Stomach (tissue), 9 donors: Measurements from ENCODE around the gene MAGEF1. TPM values are rescaled to one million over a fixed set of nuclear protein-coding genes. Genes with fewer than 3 reads are reported as not detected.

Experiments
- DNase-seq, 2 donors: peaks; one replicate each; pipeline versions ENCODE4 v3.0.0 to v3.0.0-alpha.2; 2013 to 2019
- H3K27ac ChIP-seq, 5 donors: fragments of 200-600 bp in 4 of 5; sonication (generic) in 4 of 5; one replicate each; pipeline ENCODE4 v1.5.1; 2013 to 2019; ENCODE audit warnings: mild to moderate bottlenecking in 1 of 5, moderate library complexity in 1 of 5
- H3K27me3 ChIP-seq, 3 donors: fragments of 200-600 bp; sonication (generic); one replicate each; pipeline ENCODE4 v1.5.1; 2017 to 2019; ENCODE audit warnings: mixed run types in 1 of 3
- H3K36me3 ChIP-seq, 4 donors: fragments of 200-600 bp; sonication (generic); 1 replicate in 3 of 4; 2 replicates in 1 of 4; pipeline ENCODE4 v1.5.1; 2016 to 2019
- H3K4me1 ChIP-seq, 4 donors: fragments of 200-600 bp; sonication (generic); one replicate each; pipeline ENCODE4 v1.5.1; 2016 to 2019
- H3K4me3 ChIP-seq, 4 donors: fragments of 200-600 bp; sonication (generic) in 3 of 4; one replicate each; pipeline ENCODE4 v1.5.1; 2016 to 2019; ENCODE audit warnings: mild to moderate bottlenecking in 1 of 4
- H3K9me3 ChIP-seq, 4 donors: fragments of 200-600 bp; sonication (generic); one replicate each; pipeline ENCODE4 v1.5.1; 2016 to 2019
- EP300 ChIP-seq: sonication (generic); formaldehyde crosslinking; IDR thresholded peaks from one replicate; pipeline ENCODE4 v1.6.1; 2017; ENCODE audit warnings: antibody characterized with exemption
- POLR2A ChIP-seq, 4 donors: fragments of 450-650 bp; IDR thresholded peaks; one replicate each; pipeline ENCODE4 v1.6.1; 2016; ENCODE audit warnings: antibody characterized with exemption in 4 of 4, control low read depth in 2 of 4, mild to moderate bottlenecking in 1 of 4, moderate library complexity in 1 of 4
- POLR2AphosphoS5 ChIP-seq, 3 donors: sonication (generic); formaldehyde crosslinking; IDR thresholded peaks; one replicate each; pipeline ENCODE4 v1.6.1; 2016; ENCODE audit warnings: antibody characterized with exemption in 3 of 3
- WGBS, 5 donors: extraction: QIAGEN DNeasy Blood & Tissue Kit in 3 of 5; methylation state at CpG; one replicate each; pipeline versions ENCODE4 v1.1.5 to v1.1.7; 2013 to 2018; 5-methylcytosine and 5-hydroxymethylcytosine counted together
- intact Hi-C: fragments of 100-400 bp; cut with DNase I; formaldehyde crosslinking; loops from one replicate; pipeline ENCODE4 v1.15.1; 2023; ENCODE audit warnings: low total_unique reads
- polyA plus RNA-seq, 3 donors: library from polyadenylated mRNA; stranded (reverse); fragments of 200-250 nt; gene quantifications; one replicate each; pipeline ENCODE4 v1.2.3, GENCODE V29; 2013
- total RNA-seq, 5 donors: library from RNA; depleted of rRNA; stranded (reverse); fragments of >200 nt; gene quantifications; one replicate each; pipeline versions ENCODE4 v1.1.0 to v1.2.3, GENCODE V29; 2014 to 2016
- TF ChIP-seq, protein P1 (sequence below), 7 experiments: fragments of 450-650 bp in 4 of 7; fragments of 200-600 bp in 3 of 7; sonication (generic) in 3 of 7; IDR thresholded peaks; one replicate each; pipeline ENCODE4 v1.5.1; 2016 to 2019; ENCODE audit warnings: antibody characterized with exemption in 7 of 7, control low read depth in 2 of 7, mild to moderate bottlenecking in 1 of 7
- donor health status: healthy with polysubstance abuse.
- donor health status: Bipolar disorder and iron deficiency.
- donor health status: healthy.

The MAGEF1 gene
- total and polyA plus RNA-seq, 8 donors: 19.3 to 81.1 (median 35.1) TPM

GRCh38 chr3:184710870-184711492 lies 883 bp downstream of the MAGEF1 start:
- TF ChIP-seq POLR2AphosphoS5 (IDR thresholded peaks at IDR 0.05) (no peak), EP300 (no peak), POLR2A (IDR thresholded peaks at IDR 0.05) (no peak)
- TF ChIP-seq, protein P1, sequence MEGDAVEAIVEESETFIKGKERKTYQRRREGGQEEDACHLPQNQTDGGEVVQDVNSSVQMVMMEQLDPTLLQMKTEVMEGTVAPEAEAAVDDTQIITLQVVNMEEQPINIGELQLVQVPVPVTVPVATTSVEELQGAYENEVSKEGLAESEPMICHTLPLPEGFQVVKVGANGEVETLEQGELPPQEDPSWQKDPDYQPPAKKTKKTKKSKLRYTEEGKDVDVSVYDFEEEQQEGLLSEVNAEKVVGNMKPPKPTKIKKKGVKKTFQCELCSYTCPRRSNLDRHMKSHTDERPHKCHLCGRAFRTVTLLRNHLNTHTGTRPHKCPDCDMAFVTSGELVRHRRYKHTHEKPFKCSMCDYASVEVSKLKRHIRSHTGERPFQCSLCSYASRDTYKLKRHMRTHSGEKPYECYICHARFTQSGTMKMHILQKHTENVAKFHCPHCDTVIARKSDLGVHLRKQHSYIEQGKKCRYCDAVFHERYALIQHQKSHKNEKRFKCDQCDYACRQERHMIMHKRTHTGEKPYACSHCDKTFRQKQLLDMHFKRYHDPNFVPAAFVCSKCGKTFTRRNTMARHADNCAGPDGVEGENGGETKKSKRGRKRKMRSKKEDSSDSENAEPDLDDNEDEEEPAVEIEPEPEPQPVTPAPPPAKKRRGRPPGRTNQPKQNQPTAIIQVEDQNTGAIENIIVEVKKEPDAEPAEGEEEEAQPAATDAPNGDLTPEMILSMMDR (IDR thresholded peaks at IDR 0.05): no peak
- intact Hi-C loops: no loop called here
- Histone ChIP-seq H3K27me3 (no peaks in the 10 kb centered on the region), H3K4me3 (peak overlapping the region; percentile 73 to 89 (median 86)), H3K9me3 (no peaks in the 10 kb centered on the region), H3K27ac (peak overlapping the region; percentile 88 to 98 (median 95)), H3K36me3 (peaks cover 0 to 9% (median 1%) of the 10 kb centered on the region in 4 donors), H3K4me1 (peaks cover 10 to 36% (median 29%) of the 10 kb centered on the region in 4 donors)
- DNase-seq: peak in 1 of 2 donors; percentile 51
- WGBS, 5 donors: 3 to 10% (median 9%) methylated on average over 18 of the region's 18 CpGs

GRCh38 chr3:184703657-184704056 lies 8.2 kb downstream of the MAGEF1 start:
- 93 to 98% (median 97%) methylated on average over 1 of the region's 1 CpG for WGBS, 5 donors
- intact Hi-C loops: no loop called here
- Histone ChIP-seq H3K9me3 (no peaks in the 10 kb centered on the region), H3K36me3 (peaks cover 0 to 9% (median 0%) of the 10 kb centered on the region in 4 donors), H3K4me1 (no peaks in the 10 kb centered on the region), H3K27me3 (no peaks in the 10 kb centered on the region), H3K27ac (no peak overlapping the region), H3K4me3 (no peak overlapping the region)
- TF ChIP-seq POLR2AphosphoS5 (IDR thresholded peaks at IDR 0.05) (no peak), POLR2A (IDR thresholded peaks at IDR 0.05) (no peak), EP300 (no peak)
- TF ChIP-seq, protein P1 (IDR thresholded peaks at IDR 0.05): no peak
- no peak for DNase-seq

GRCh38 chr3:184700759-184701158 lies 11.1 kb downstream of the MAGEF1 start:
- no peaks in the 10 kb centered on the region for H3K27me3 ChIP-seq
- WGBS, 5 donors: 95 to 100% (median 99%) methylated on average over 2 of the region's 2 CpGs
- H3K9me3 ChIP-seq: no peaks in the 10 kb centered on the region
- DNase-seq: no peak
- H3K4me1 ChIP-seq: no peaks in the 10 kb centered on the region
- intact Hi-C loops: no loop called here
- H3K4me3 ChIP-seq: no peak overlapping the region
- TF ChIP-seq POLR2A (IDR thresholded peaks at IDR 0.05) (no peak), EP300 (no peak), POLR2AphosphoS5 (IDR thresholded peaks at IDR 0.05) (no peak)
- TF ChIP-seq, protein P1 (IDR thresholded peaks at IDR 0.05): no peak
- no peak overlapping the region for H3K27ac ChIP-seq
- no peaks in the 10 kb centered on the region for H3K36me3 ChIP-seq

DNA sequence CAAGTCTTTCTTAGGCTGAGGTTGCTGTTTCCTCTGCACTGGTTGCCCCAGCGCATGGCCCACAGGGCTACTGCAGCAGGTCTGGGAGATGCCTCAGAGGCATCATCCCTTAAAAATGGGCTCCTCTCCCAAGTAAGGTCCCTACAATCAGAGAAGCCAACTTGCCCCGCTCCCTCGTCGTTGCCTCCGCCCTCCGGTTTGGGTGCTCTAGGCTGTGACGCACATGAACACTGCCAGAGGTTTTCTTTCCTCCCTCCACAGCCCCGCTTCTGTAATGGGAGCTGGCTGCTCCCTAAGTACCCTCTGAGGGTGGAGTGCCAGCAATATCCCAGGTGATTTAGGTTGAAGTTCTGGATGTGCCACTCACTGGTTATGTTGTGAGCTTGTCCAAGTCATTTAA lies 14.0 kb downstream of the MAGEF1 start:
- H3K4me1 ChIP-seq: peaks cover 0 to 6% (median under 1%) of the 10 kb centered on the region in 4 donors
- H3K4me3 ChIP-seq: no peak overlapping the region
- no peak for DNase-seq
- no peaks in the 10 kb centered on the region for H3K9me3 ChIP-seq
- H3K36me3 ChIP-seq: no peaks in the 10 kb centered on the region
- H3K27ac ChIP-seq: no peak overlapping the region
- WGBS, 5 donors: 93 to 97% (median 97%) methylated on average over 7 to 8 of the region's 8 CpGs
- TF ChIP-seq EP300: no peak
- TF ChIP-seq, protein P1 (IDR thresholded peaks at IDR 0.05): no peak
- no peaks in the 10 kb centered on the region for H3K27me3 ChIP-seq
- intact Hi-C loops: no loop called here
